Inferior parietal cortex (tissue), 1 donor: ENCODE results near the gene KRTAP2-1.
"Not testable (repeated sequence)": the region's sequence is repeated elsewhere in the genome, so short reads cannot be mapped to it uniquely, and the experiment has no call there.

Experiments used
- DNase-seq: peaks from one replicate; pipeline ENCODE4 v3.0.0-alpha.2; 2016; ENCODE audit errors: extremely low spot score

Gene KRTAP2-1, protein sequence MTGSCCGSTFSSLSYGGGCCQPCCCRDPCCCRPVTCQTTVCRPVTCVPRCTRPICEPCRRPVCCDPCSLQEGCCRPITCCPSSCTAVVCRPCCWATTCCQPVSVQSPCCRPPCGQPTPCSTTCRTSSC

DNA sequence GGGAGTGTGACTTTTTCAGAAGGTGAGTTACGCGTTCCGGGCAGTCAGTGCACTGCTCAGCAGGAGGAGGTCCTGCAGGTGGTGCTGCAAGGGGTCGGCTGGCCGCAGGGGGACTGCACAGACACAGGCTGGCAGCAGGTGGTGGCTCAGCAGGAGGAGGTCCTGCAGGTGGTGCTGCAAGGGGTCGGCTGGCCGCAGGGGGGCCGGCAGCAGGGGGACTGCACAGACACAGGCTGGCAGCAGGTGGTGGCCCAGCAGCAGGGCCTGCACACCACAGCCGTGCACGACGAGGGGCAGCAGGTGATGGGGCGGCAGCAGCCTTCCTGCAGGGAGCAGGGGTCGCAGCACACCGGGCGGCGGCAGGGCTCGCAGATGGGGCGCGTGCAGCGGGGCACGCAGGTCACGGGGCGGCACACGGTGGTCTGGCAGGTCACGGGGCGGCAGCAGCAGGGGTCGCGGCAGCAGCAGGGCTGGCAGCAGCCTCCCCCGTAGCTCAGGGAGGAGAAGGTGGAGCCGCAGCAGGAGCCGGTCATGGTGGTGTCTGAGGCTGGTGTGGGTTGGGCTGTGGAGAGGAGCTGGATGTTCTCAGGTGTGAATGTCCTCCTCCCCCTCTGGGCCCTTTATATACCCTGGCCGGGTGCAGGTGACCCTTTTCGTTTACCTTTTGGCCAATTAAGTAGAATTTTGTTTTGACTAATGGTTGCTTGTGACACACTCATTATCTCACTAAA lies at the start of gene KRTAP2-1:
KRTAP2-1 (minus strand) TSS at position 582 of the 731 bp plus-strand sequence; CDS start at position 533, 49 bp downstream.
- DNase-seq, result not testable (repeated sequence)

DNA sequence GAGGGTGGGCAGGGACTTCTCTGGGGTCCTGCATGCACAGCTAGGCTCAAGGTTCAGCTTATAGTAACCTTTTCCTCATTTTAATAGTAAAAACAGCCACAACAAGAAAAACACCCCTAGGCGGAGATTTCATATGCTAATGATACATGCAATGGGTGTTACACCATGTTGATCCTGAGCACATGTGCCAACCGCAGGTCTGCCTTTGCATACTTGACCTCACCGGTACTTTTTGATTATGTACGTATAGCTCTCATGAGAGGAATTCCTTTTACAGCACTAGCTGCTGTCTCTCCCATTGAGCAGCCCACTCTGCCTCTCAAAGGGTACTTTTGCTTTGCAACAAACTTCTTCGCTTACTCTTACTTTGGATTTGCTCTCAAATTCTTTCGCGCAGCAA lies 48.9 kb upstream of the KRTAP2-1 start:
- DNase-seq, result no peak

DNA sequence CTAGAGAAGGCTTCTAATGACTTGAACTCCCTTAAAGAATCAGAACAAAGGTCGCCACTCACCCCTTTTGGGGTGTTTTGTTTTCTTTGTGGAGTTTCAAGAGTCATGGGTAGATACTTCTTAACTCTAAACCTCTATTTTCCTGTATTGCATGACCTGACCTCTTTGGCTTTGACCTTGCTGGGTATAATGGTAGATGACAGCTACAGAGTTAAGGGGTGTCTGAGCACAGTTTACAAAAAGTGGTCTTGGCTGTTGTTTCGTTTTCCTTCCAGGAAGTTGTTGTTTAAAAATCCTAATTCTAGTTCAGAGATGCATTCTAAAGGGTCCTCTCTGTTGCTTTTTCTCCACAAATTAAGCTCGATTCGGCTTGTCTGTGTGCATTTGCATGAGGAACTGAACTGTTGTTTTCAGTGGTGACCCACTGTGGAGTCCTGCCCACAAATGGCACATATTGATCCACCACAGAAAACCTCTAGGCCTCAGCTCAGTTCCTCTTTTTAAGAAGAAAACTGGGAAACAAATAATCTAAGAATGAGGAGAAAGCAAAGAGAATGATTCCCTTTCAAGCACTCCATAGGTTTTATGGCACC lies 41.7 kb upstream of the KRTAP2-1 start:
- DNase-seq, result not testable (repeated sequence)

DNA sequence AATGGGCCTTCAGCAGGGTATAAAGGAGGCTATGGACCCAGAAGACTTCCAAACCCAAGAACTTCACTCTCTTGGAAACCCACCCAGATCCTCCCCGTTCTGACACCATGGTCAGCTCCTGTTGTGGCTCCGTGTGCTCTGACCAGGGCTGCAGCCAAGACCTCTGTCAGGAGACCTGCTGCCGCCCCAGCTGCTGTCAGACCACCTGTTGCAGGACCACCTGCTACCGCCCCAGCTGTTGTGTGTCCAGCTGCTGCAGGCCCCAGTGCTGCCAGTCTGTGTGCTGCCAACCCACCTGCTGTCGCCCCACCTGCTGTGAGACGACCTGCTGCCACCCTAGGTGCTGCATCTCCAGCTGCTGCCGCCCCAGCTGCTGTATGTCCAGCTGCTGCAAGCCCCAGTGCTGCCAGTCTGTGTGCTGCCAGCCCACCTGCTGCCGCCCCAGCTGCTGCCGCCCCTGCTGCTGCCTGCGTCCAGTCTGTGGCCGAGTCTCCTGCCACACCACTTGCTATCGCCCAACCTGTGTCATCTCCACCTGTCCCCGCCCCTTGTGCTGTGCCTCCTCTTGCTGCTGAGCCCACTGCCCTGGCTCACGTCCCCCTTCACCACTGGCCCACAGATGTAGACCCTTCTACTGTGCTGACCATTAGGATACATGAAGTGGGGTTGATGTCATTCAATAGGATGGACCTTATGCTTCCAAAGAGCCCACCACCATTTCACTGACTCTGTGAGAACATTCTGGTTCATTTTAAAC lies 37.2 kb upstream of the KRTAP2-1 start, which contains the start of gene KRTAP4-7:
KRTAP4-7 (plus strand) TSS at position 51 of the 757 bp plus-strand sequence; CDS start at position 108, 57 bp downstream.
- not testable (repeated sequence) for DNase-seq

DNA sequence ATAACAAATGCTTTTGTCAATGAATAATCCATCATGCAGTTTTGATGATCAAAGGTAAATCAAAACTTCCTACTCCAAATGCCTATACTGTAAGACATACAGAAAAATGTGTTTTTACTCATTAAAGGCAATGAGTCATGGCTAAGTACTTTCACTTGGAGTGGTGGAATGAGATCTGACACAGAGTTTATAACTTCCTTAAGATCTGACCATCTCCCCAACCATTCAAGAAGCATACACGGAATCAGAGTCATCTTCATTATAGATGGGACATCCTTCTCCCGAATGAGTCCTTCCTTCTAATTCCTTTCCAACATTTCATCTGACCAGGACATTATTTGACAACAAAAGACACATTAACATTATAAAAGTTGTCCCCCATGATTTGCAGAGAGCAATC lies 36.3 kb upstream of the KRTAP2-1 start:
- not testable (repeated sequence) for DNase-seq

DNA sequence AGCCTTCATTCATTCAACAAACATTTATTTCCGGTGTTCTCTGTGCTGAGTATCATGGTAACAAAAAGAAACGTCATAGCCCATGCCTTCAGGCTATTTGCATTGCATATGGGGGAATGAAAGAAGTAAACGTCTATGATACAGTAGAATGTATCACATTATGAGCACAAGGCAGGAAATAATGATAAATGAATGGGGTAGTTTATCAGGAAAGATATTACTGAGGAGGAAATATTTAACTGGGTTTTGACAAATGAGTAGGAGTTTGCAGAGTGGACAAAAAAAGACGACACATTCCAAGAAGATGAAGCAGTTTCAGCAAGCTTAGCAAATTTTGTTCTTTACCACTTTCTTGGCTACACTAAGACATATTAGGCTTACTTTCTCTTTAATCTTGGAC lies 35.5 kb upstream of the KRTAP2-1 start:
- DNase-seq, result no peak

DNA sequence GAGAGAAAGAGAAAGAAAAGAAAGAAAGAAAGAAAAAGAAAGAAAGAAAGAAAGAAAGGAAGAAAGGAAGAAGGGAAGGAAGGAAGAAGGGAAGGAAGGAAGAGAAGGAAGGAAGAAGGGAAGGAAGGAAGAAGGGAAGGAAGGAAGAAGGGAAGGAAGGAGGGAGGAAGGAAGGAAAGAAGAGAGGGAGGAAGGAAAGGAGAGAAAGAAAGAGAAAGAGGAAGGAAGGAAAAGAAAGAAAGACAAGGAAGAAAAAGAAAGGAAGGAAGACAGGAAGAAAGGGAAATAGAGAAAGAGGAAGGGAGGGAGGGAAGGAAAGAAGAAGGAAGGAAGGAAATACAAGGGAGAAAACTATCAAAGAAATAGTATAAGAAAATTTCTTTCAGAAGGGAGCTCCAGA lies 29.7 kb upstream of the KRTAP2-1 start:
- no peak for DNase-seq

DNA sequence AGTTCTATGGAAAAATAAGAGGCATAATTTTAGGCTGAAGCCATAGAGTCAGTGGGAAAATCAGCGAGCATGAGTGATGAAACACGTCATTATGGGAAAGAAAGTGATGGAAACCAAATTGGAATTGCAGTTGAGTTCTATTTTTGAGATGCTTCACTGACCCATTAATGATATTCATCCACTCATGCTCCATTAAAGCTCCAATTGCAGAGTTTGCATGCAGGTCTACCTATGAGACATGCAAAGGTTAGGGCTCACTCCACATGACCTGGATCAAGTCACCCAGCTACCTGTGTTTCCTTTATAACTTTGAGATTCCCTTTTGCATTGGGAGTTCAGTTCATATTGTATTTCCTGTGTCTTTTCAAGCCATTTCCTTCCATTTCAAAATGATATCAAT lies 26.6 kb upstream of the KRTAP2-1 start:
- no peak for DNase-seq

DNA sequence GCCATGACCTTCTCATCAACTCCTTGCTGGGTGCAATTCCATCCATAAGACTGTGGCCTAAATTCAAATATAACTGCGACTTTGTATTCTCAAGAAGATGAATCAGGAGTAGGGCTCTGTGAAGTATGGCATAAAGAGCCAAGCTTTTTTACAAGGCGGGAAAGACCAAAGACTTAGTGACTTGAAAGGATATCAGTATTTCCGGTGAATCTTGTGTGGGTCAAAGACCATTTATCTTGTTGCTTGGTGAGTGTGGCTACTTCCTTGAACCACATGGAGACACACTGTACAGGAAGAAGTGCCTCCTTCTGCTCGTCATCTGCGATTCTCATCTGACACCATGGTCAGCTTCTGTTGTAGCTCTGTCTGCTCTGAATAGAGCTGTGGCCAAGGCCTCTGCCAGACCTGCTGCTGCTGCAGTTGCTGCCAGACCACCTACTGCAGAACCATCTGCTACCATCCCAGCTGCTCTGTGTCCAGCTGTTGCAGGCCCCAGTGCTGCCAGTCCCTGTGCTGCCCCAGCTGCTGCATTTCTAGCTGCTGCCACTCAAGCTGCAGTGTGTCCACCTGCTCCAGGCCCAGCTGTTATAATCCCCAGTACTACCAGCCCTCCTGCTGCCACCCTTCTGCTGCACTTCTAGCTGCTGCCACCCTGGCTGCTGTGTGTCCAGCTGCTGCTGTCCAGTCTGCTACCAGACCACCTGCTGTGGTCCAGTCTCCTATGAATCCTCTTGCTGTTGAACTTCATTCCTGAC lies 24.7 kb upstream of the KRTAP2-1 start:
- no peak for DNase-seq

DNA sequence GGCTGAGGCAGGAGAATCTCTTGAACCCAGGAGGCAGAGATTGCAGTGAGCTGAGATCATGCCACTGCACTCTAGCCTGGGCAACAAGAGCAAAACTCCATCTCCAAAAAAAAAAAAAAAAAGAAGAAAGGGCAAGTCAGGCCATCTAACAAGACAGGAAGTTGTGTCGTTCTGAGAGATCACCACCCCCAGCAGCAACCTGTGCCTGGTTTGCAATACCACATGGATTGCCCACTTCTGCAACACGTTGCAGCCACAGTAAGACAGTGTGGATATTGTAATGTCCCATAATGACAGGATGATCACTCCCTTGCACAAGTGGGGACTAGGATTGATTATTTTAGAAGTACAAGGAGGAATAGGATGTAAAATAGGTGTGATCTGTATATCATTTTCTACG lies 21.9 kb upstream of the KRTAP2-1 start:
- no peak for DNase-seq

DNA sequence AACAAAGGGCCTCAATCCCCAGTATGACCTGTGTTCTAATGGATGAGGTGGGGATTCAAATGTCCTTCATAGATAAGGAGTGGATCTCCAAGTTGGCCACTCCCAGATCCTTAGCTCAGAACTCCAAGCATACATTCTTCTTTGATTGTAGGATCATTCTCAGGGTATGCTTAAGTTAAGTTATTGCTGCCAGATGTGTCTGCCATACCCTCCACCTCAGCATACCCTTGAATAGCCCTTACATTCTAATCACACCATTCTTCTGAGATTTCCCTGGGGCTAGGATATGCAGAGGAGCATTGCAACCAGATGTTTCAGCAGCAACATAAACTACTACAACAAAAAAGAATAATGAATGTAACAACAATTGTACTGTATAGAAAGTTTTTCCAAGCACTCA lies 20.2 kb upstream of the KRTAP2-1 start:
- no peak for DNase-seq

DNA sequence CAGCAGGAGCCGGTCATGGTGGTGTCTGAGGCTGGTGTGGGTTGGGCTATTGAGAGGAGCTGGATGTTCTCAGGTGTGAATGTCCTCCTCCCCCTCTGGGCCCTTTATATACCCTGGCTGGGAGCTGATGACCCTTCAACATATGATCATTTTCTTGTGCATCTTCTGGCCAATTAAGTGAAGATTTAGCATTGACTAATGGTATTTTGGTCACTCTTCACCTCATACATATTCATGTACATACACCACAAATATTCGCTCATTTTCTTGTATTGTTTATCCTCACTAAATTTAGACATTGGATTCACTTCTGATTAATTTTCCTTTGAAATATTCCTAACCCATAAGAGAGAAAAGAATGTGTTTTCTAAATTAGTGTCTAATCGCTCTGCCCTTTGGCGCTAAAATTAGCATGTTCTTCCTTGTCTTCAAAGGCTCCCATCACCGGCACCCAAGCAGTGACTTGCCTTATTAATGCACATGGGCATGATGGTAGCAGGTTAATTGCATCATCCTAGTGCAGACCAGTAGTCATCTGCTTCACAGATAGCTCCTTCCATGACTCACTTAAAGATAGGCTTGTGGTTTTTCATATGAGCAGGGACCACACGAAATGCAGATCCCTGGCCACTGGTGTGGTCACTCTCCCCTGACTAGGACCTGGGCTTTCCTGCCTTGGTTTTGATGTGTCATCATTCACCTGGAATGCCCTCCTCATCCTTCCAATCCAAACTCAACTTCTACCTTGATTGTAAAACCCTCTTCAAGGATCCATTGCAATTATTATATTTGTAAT lies 18.9 kb upstream of the KRTAP2-1 start, which contains the start of gene KRTAP2-4:
KRTAP2-4 (minus strand) TSS at position 51 of the 796 bp plus-strand sequence; CDS start at position 17, 34 bp downstream.
- DNase-seq, result no peak

DNA sequence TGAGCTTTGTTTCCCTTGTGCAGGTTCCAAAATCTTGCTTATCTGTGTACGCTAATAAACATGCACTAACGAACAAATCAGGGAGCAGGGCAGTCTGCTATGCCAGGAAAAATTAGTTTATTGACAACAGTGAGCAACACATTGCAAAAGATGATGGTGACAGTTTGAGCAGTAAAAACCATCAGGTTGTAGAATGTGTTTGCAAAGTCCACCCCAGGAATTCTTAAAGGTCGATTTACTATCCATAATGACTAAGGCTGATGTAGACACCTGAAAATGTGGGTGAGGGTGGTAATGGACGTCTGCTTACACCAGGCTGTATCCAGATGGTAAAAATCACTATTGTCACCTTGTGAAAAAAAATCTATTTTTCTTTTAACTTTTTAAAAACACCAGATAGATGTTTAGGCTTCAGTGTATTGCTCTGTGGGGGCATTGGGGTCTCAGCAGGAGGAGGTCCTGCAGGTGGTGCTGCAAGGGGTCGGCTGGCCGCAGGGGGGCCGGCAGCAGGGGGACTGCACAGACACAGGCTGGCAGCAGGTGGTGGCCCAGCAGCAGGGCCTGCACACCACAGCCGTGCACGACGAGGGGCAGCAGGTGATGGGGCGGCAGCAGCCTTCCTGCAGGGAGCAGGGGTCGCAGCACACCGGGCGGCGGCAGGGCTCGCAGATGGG lies 18.0 kb upstream of the KRTAP2-1 start:
- DNase-seq, result not testable (repeated sequence)

DNA sequence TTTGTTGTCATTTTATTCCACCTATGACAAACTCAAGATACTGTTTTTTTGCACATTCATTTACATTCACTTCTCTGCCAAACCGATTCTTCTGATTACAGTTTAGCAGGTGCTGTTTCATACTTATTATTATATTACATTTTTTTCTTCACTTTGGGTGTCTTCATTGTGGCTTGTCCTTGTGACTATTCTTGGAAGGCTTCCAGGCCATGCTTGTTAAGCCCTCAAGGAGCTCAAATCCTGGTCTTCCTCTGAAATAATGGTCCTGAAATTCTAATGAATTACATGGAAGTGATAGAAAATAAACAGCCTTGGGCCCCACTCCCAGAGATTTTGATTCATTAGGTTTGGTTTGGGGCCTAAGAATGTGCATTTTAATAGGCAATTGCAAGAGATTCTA lies 17.2 kb upstream of the KRTAP2-1 start:
- DNase-seq, result no peak

DNA sequence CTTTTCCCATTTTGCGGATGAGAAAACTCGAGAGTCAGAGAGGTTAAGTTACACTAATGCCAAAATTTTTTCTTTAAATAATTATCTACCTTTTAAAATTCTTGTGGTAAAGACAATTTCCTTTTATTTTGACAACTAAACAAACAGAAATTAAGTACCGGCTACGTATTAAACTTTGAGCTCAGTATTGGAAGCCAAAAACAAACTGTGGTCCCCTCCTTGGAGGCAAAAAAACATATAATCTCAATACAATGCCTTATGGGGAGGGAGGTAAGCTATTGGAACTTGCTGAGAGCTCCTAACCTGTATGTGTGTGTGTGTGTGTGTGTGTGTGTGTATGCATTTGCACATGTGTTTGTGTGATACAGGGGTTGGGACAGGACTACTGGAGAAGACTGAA lies 16.3 kb upstream of the KRTAP2-1 start:
- no peak for DNase-seq

DNA sequence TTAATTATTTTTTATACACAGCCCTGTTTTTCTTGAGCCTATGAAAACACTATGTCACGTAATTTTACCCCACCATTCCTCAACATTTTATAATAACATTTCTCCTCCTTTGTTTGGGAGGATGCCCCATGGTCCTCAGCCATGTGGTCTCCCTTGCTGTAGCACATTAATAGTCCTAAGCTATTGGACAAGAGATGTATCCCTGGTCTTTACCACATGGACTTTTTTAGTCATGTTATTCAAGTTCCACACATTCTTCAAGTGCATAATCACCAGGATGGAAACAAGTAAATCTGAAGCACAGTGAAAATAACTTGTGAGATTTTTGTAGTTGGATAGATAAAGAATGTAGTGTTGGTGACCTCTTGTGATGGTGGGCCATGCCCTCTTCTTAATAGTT lies 14.8 kb upstream of the KRTAP2-1 start:
- DNase-seq, result no peak

DNA sequence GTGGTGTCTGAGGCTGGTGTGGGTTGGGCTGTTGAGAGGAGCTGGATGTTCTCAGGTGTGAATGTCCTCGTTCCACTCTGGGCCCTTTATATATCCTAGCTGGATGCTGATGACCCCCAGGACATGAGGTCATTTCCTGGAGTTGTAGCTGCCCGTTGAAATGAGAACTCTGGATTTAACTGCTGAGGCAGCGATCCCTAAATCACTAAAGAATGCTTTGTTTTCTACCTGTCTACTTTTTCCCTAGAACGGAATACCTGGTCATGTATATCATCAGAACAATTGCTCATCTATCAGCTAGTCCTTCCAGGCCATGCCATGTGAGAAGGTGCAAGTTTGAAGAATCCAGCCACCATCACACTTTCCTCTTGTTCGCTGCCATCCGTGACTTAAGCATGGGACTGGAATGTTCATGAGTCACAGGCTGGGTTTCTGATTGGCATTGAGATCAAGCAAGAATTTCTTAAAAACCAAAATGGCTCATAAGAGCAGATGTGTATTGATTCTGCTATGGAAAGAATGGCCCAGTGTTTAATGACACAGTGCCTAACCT lies 13.0 kb upstream of the KRTAP2-1 start, which contains the start of gene KRTAP2-3:
KRTAP2-3 (minus strand) TSS at position 63 of the 553 bp plus-strand sequence. CDS start 64 bp downstream, outside the sequence.
- DNase-seq, result no peak

DNA sequence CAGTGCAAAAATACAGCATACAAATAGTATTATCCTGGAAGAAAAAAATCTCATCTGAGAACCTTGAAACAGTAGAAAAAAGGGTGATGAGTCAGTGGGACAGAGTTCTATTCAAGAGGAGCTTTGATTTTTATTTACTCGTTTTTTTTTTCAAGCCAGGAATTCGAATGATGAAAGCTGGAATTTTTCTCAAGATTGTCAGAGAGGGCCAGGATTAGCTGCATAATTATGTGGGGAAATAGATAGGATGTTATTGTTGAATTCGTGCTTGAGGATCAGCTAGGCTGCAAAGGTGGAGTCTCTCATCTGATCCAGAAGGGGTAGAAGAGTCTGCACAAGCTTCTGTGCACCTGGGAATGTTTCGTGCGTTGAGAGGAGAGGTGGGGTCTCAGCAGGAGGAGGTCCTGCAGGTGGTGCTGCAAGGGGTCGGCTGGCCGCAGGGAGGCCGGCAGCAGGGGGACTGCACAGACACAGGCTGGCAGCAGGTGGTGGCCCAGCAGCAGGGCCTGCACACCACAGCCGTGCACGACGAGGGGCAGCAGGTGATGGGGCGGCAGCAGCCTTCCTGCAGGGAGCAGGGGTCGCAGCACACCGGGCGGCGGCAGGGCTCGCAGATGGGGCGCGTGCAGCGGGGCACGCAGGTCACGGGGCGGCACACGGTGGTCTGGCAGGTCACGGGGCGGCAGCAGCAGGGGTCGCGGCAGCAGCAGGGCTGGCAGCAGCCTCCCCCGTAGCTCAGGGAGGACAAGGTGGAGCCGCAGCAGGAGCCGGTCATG lies 12.3 kb upstream of the KRTAP2-1 start:
- not testable (repeated sequence) for DNase-seq

DNA sequence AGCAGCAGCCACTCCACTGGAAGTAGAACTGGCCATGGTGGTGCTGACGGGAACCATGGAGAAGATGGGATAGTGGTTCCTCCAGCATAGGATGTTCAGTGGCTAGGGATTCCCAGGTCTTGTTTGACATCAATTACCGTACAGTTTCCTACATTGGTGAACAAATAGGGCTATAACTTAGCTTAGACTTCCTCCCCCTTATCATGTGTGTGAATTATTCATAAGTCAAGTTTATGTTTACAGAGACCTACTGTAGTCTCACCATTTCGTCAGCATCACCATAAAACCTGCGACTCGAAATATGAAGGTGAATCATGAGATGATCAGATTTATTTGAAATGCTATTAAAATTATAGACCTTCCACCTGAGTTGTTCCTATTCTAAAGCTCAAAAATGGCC lies 11.6 kb upstream of the KRTAP2-1 start:
- no peak for DNase-seq
